Heart left ventricle (tissue), 16 donors: Measurements from ENCODE around the gene PTPN21. TPM values are rescaled to one million over a fixed set of nuclear protein-coding genes. Genes with fewer than 3 reads are reported as not detected.

Experiments used
- ATAC-seq, 4 donors: fragments of 200-7000 bp; cut with Tn5 transposase; one replicate each; pipeline ENCODE4 v1.9.1; 2020 to 2022; ENCODE audit warnings: moderate library complexity in 4 of 4, mild to moderate bottlenecking in 3 of 4, moderate number of reproducible peaks in 1 of 4
- DNase-seq, 5 donors: peaks; one replicate each; pipeline ENCODE4 v3.0.0-alpha.2; 2020
- H3K27ac ChIP-seq, 12 donors: fragments of 200-600 bp; sonication (generic) in 4 of 12; one replicate each; pipeline versions ENCODE4 v1.5.0 to v1.8.0; 2016 to 2022; ENCODE audit warnings: mild to moderate bottlenecking in 2 of 12
- H3K27me3 ChIP-seq, 9 donors: fragments of 200-600 bp; sonication (generic) in 2 of 9; one replicate each; pipeline versions ENCODE4 v1.5.1 to v1.8.0; 2016 to 2022; ENCODE audit warnings: mild to moderate bottlenecking in 3 of 9
- H3K36me3 ChIP-seq, 9 donors: fragments of 200-600 bp; sonication (generic) in 2 of 9; one replicate each; pipeline versions ENCODE4 v1.5.0 to v1.8.0; 2018 to 2022; ENCODE audit warnings: mild to moderate bottlenecking in 2 of 9
- H3K4me1 ChIP-seq, 12 donors: fragments of 200-600 bp; sonication (generic) in 4 of 12; one replicate each; pipeline versions ENCODE4 v1.5.0 to v1.8.0; 2016 to 2022; ENCODE audit warnings: mild to moderate bottlenecking in 3 of 12
- H3K4me3 ChIP-seq, 12 donors: fragments of 200-600 bp; sonication (generic) in 4 of 12; one replicate each; pipeline versions ENCODE4 v1.5.0 to v1.8.0; 2017 to 2022; ENCODE audit warnings: mild to moderate bottlenecking in 9 of 12, moderate library complexity in 4 of 12
- H3K9me3 ChIP-seq, 12 donors: fragments of 200-600 bp; sonication (generic) in 4 of 12; one replicate each; pipeline versions ENCODE4 v1.5.0 to v1.8.0; 2016 to 2022; ENCODE audit warnings: mild to moderate bottlenecking in 1 of 12
- POLR2A ChIP-seq, 2 donors: fragments of 450-650 bp; IDR thresholded peaks; one replicate each; pipeline ENCODE4 v1.6.1; 2017; ENCODE audit warnings: antibody characterized with exemption in 2 of 2, mild to moderate bottlenecking in 2 of 2, moderate library complexity in 2 of 2
- WGBS, 4 donors: extraction: QIAGEN DNeasy Blood & Tissue Kit in 2 of 4; methylation state at CpG; one replicate each; pipeline versions ENCODE4 v1.1.5 to v1.1.7; 2013 to 2018; 5-methylcytosine and 5-hydroxymethylcytosine counted together
- intact Hi-C, 10 donors: fragments of 100-400 bp; cut with DNase I; formaldehyde crosslinking; loops; one replicate each; pipeline versions ENCODE4 v1.11.1 to v1.14.2; 2022
- long read RNA-seq, 3 donors: library from polyadenylated mRNA; unstranded; transcript quantifications; one replicate each; pipeline ENCODE4 v2.0.0, GENCODE V29; 2020 to 2021
- polyA plus RNA-seq, 2 donors: library from polyadenylated mRNA; stranded (reverse); fragments of 200-250 nt; gene quantifications; one replicate each; pipeline ENCODE4 v1.2.3, GENCODE V29; 2013
- total RNA-seq, 9 donors: library from RNA; depleted of rRNA in 2 of 9; stranded (reverse); fragments of >200 nt in 2 of 9; fragmentation: NEBNext Ultra II Directional in 3 of 9; extraction: Animal tissue kit (Norgen Biotek cat#: 25700) in 3 of 9; gene quantifications; one replicate each; pipeline versions ENCODE4 v1.1.0 to v1.2.4, GENCODE V29; 2016 to 2023
- TF ChIP-seq, protein P1 (sequence below), 12 donors: fragments of 200-600 bp; sonication (generic) in 4 of 12; IDR thresholded peaks; one replicate each; pipeline versions ENCODE4 v1.5.0 to v1.8.0; 2018 to 2022; ENCODE audit warnings: antibody characterized with exemption in 12 of 12, mild to moderate bottlenecking in 5 of 12
- donor health status: ischemic (EF 13 %, LVEDD 7.1; RV severe dilation, severe dysfunction).
- donor health status: healthy with polysubstance abuse.
- donor health status: DM: no; HTN: yes; CAD: no.
- donor health status: DM: no; HTN: no; CAD: no.
- donor health status: ischemic (EF 25% LVEDD 6.9; RV normal size, moderate dysfunction).
- donor health status: ischemic (EF 25% LVEDD 5.7; RV mildly dilated, moderate dysfunction).
- donor health status: healthy.
- donor health status: DM: yes; HTN: yes; CAD: no.
- donor health status: ischemic (EF 35%, LVEDD 5.7; RV mildly dilated, moderate dysfunction).
- donor health status: nonischemic (EF 11% LVEDD 7.7; RV severe dilation, severe dysfunction).
- donor health status: DM: yes; HTN: yes; CAD: no.
- donor health status: PGD.
- donor health status: ischemic (EF 29% LVEDD 5.4; RV normal size, mild dysfunction).
- donor health status: nonischemic (EF 23%, LVEDD 6.1; RV moderate dilation, normal function).

Gene PTPN21
- total RNA-seq (10 to 100 TPM; 21.1 to 68.3 (median 34.2) TPM), polyA plus RNA-seq (10 to 100 TPM in 1 of 2 donors, 1 to 10 TPM in 1; 9.4 to 12.2 TPM)
- long read RNA-seq, donor 1, partial matches to known transcripts = 23 of 24 reads
- long read RNA-seq, donor 1, other reads (novel, unspliced or antisense) = 1 of 24 reads
- long read RNA-seq, donor 2, partial matches to known transcripts = 26 of 26 reads
- long read RNA-seq, donor 2, other reads (novel, unspliced or antisense) = 0 of 26 reads
- long read RNA-seq, donor 3, partial matches to known transcripts = 30 of 33 reads
- long read RNA-seq, donor 3, other reads (novel, unspliced or antisense) = 3 of 33 reads

DNA sequence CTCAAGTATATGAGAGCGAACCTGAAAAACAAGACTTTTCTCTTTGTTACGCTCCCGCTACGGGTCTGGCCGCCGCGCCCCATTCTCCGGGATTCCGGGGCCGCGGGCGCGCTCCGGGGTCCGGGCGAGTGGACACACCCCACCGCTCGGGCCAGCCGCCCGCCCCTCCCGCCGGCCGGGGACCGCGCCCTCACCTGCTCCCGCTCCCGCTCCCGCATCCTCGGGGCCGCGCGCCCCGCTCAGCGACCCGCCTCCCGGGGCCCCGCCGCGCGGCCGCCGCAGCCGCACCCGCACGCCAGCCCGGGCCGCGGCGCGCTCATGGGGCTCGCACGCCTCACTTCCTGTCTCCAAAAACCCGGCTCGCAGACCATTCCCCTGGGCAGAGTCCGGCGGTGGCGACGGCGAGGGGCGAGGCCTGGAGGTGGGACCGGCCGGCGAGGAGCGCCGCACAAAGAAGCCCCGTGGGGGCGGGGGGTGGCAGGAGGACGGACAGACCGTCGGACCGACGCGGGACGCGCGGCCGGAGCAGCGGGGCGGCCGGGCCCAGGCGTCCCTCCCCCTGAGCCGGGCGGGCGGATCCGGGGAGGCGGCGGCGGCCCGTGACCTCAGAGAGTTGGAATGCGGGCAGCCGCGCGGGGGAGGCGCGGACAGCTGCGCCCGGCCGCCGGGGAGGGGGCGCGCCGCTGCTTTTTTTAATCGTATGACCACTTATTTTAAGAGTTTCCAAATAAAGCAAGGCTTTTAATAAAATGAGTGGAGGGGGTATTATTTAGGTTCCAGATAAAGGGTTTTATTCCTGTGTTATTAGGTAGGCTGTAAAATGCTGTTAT lies at the start of gene PTPN21:
TSS of gene PTPN21 (minus strand) at position 551 of the 830 bp plus-strand sequence. CDS start 4,590 bp downstream, outside the sequence.
- peak in 1 of 2 donors; percentile 66 for TF ChIP-seq POLR2A (IDR thresholded peaks at IDR 0.05)
- TF ChIP-seq, protein P1, sequence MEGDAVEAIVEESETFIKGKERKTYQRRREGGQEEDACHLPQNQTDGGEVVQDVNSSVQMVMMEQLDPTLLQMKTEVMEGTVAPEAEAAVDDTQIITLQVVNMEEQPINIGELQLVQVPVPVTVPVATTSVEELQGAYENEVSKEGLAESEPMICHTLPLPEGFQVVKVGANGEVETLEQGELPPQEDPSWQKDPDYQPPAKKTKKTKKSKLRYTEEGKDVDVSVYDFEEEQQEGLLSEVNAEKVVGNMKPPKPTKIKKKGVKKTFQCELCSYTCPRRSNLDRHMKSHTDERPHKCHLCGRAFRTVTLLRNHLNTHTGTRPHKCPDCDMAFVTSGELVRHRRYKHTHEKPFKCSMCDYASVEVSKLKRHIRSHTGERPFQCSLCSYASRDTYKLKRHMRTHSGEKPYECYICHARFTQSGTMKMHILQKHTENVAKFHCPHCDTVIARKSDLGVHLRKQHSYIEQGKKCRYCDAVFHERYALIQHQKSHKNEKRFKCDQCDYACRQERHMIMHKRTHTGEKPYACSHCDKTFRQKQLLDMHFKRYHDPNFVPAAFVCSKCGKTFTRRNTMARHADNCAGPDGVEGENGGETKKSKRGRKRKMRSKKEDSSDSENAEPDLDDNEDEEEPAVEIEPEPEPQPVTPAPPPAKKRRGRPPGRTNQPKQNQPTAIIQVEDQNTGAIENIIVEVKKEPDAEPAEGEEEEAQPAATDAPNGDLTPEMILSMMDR (IDR thresholded peaks at IDR 0.05) = peak in 2 of 12 donors; percentile 5 to 14
- peaks cover 0 to 65% (median 0%) of the 10 kb centered on the region in 9 donors for H3K27me3 ChIP-seq
- H3K4me3 ChIP-seq = peak within 1 kb of the TSS; percentile 52 to 95 (median 81)
- no peaks in the 10 kb centered on the region for H3K9me3 ChIP-seq
- WGBS, 4 donors = 0 to 1% (median 0%) methylated on average over 15 to 103 of the region's 103 CpGs
- H3K36me3 ChIP-seq = peaks cover 0 to 10% (median 3%) of the 10 kb centered on the region in 9 donors
- H3K27ac ChIP-seq = peak within 1 kb of the TSS; percentile 81 to 96 (median 92)
- peak; percentile 85 to 89 (median 87) for DNase-seq
- H3K4me1 ChIP-seq = peaks cover 11 to 54% (median 43%) of the 10 kb centered on the region in 12 donors
- intact Hi-C loops = loop anchor here in 4 of 10 donors (2.0 to 10.0 kb wide), 5 partner anchors 62 to 610 kb away; partner anchors contain the start of genes SPATA7 (in 2 of the 4) and GALC (in 1 of the 4)
- ATAC-seq = peak; percentile 65 to 92 (median 87)

DNA sequence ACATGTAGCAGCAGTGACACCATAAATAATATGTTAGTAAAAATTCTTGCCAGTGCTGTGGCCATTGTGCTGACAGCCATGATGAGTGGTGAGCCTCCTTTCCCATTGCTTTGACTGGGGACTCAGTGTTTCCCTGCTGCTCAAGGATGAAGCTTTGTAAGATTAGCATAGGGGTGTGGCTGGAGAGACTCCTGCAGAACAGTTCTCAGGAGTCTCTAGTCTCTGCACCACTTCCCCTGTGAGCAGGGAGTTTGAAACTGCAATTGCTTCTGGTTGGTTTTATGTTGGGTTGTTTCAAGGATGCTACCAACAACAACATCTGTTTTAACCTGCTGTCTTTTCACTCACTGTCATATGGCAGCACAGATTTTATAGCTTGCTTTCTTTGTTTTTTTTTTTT lies 49.4 kb upstream of the PTPN21 start:
- DNase-seq (no peak), ATAC-seq (no peak)
- no peak overlapping the region for H3K4me3 ChIP-seq
- TF ChIP-seq, protein P1 (IDR thresholded peaks at IDR 0.05) = no peak
- TF ChIP-seq POLR2A (IDR thresholded peaks at IDR 0.05) = no peak
- no peaks in the 10 kb centered on the region for H3K27me3 ChIP-seq
- H3K4me1 ChIP-seq = no peaks in the 10 kb centered on the region
- intact Hi-C loops = no loop called here
- no peak overlapping the region for H3K27ac ChIP-seq
- no peaks in the 10 kb centered on the region for H3K9me3 ChIP-seq
- peaks cover 0 to 95% (median 91%) of the 10 kb centered on the region in 9 donors for H3K36me3 ChIP-seq

DNA sequence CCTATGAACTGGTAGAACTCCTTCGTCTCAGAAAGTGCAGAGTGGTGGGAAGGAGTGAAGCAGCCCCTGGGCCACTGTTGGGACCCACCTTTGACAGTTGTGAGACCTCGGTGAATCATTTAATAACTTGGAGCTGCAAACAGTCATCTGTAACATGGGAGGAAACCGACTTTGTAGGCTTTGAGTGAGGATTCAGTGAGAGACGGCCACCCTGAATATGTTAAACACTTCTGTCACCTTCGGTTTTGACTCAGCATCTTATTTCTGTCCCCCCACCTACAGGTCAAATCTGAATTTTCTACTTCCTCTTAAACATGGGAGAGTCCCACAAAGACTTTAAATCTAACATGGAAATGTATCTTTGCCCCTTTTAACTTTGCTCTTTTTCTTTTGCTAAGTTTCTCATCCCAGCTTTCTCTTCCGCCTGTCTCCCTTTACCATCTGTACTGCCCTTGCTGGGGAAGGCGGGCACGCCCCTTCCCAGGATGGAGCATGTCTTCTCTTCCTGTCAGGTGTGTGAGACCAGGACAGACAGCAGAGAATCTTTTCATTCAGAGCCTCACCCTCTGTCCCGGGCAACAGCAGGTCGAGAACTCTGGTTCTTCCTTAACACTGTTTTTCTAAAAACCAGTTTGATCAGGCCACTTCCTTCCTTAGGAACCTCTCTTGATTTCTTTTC lies 45.1 kb upstream of the PTPN21 start:
- no peak for ATAC-seq
- intact Hi-C loops = no loop called here

More for the DNA sequence above, 45.1 kb upstream of the PTPN21 start:
- H3K27me3 ChIP-seq = no peaks in the 10 kb centered on the region
- peaks cover 0 to 100% (median 96%) of the 10 kb centered on the region in 9 donors for H3K36me3 ChIP-seq
- H3K4me3 ChIP-seq = no peak overlapping the region
- no peaks in the 10 kb centered on the region for H3K4me1 ChIP-seq
- no peak overlapping the region for H3K27ac ChIP-seq
- no peak for DNase-seq
- TF ChIP-seq, protein P1 (IDR thresholded peaks at IDR 0.05) = no peak
- TF ChIP-seq POLR2A (IDR thresholded peaks at IDR 0.05) = no peak
- 85 to 92% (median 87%) methylated on average over 10 of the region's 10 CpGs for WGBS, 4 donors
- H3K9me3 ChIP-seq = no peaks in the 10 kb centered on the region
